22Rv1 (cell line): ENCODE results near the gene NUDT1.

ENCODE experiments used
- H3K27ac ChIP-seq: fragments of 450-650 bp; 2 replicates; pipeline ENCODE4 v1.5.1; 2017
- ZFX ChIP-seq: fragments of 450-650 bp; IDR thresholded peaks from 2 replicates; pipeline ENCODE4 v1.6.1; 2017; ENCODE audit warnings: antibody characterized with exemption, borderline replicate concordance
- TF ChIP-seq, protein P1 (sequence below): fragments of 450-650 bp; IDR thresholded peaks from 2 replicates; pipeline ENCODE4 v1.5.1; 2017; ENCODE audit warnings: mild to moderate bottlenecking

NUDT1 gene

GRCh38 chr7:2219606-2220005, 22.4 kb upstream of the NUDT1 start:
- TF ChIP-seq, protein P1, sequence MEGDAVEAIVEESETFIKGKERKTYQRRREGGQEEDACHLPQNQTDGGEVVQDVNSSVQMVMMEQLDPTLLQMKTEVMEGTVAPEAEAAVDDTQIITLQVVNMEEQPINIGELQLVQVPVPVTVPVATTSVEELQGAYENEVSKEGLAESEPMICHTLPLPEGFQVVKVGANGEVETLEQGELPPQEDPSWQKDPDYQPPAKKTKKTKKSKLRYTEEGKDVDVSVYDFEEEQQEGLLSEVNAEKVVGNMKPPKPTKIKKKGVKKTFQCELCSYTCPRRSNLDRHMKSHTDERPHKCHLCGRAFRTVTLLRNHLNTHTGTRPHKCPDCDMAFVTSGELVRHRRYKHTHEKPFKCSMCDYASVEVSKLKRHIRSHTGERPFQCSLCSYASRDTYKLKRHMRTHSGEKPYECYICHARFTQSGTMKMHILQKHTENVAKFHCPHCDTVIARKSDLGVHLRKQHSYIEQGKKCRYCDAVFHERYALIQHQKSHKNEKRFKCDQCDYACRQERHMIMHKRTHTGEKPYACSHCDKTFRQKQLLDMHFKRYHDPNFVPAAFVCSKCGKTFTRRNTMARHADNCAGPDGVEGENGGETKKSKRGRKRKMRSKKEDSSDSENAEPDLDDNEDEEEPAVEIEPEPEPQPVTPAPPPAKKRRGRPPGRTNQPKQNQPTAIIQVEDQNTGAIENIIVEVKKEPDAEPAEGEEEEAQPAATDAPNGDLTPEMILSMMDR: no peak
- TF ChIP-seq ZFX: no peak
- H3K27ac ChIP-seq: no peak overlapping the region

- no peak overlapping the region for H3K27ac ChIP-seq
- TF ChIP-seq, protein P1: no peak
- no peak for TF ChIP-seq ZFX
Observed at GRCh38 chr7:2220030-2220429, 22.0 kb upstream of the NUDT1 start.

DNA sequence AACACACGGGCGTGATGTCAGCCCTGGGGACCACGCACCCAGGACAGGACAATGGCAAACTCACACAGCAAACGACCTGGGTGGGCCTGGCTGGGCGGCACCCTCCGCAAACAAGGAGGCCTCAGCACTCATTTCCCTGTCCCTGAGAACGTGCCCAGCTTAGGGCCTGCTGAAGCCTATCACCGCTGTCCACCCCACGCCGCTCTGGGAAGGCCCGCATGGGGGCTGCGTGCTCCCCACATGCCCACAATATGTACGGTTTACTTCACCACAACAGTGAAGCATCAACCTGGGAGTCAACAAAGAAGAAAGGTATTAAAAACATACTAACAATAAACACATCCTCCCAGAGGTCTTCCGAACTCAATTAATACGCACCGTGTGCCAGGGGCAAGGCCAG, 21.5 kb upstream of the NUDT1 start:
- no peak overlapping the region for H3K27ac ChIP-seq
- TF ChIP-seq ZFX: no peak
- TF ChIP-seq, protein P1: no peak

DNA sequence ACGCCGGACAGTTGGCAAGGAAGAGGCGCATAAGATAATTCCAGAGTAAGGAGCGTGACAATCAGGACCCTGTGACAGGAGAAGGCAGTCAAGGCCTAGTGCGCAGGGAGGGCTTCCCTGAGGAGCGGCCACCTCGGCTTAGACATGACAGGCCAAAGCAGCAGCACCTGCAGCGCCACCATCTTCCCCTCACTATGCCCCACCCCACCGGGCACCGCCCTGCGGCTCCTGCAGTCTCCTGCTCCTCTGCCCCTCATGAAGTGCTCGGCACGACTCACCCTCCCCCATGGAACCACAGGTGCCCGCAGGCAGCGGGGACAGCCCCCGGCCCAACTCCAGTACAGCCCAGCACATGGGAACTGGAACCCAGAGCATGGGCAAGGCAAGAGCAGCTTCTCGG, 21.1 kb upstream of the NUDT1 start:
- TF ChIP-seq, protein P1: no peak
- no peak for TF ChIP-seq ZFX
- H3K27ac ChIP-seq: no peak overlapping the region

GRCh38 chr7:2222516-2222915, 19.5 kb upstream of the NUDT1 start:
- no peak for TF ChIP-seq ZFX
- TF ChIP-seq, protein P1: no peak
- H3K27ac ChIP-seq: no peak overlapping the region

DNA sequence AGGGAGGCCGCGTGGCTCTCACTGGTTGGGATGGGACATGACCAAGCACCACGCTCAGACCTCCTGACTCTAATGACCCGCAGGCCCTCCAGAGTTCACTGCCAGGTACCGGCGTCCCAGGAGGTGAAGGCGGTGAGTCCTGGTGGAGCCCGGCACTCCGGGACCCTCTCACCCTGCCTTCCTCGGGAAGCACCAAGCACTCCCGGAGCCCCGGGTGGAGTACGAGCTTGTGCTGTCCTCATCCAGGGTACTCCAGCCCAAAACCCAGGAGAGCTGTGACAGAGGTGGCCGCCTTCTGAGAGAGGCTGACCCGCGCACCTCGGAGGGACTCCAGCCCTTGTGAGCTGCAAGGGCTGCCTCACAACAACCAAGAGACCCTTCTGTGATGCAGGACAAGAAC, 18.7 kb upstream of the NUDT1 start:
- TF ChIP-seq, protein P1: no peak
- no peak overlapping the region for H3K27ac ChIP-seq

DNA sequence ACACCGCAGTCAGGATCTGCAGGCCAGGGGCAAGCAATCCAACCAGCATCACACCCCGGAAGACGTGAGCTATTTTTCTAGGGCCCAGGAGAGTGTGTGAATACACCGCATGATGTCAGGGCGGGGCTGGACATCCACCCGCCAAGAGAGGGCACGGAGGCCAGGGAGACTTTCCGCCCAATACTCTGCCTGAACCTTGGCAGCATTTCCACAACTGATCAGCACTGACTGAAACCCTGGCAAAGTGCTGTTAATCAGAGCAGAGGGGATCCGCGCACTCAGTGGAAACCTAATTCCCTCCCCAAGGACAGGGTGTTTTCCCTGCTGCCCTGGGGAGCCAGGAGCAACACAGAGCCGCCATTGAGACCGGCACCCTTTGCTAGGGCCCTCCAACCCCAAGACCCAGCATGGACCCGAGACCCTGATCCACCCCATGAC, 17.5 kb upstream of the NUDT1 start:
- no peak for TF ChIP-seq ZFX
- TF ChIP-seq, protein P1: no peak
- no peak overlapping the region for H3K27ac ChIP-seq
